ENCODE data around the gene CAPNS1. TPM values are rescaled to one million over a fixed set of nuclear protein-coding genes. Genes with fewer than 3 reads are reported as not detected.
"Not testable (repeated sequence)": the region's sequence is repeated elsewhere in the genome, so short reads cannot be mapped to it uniquely, and the experiment has no call there.

CAPNS1 gene
- total and polyA plus RNA-seq, 4 donors, result 488 to 543 (median 529) TPM

GRCh38 chr19:36120984-36121358 is 18.9 kb upstream of the CAPNS1 start:
- no peak for ATAC-seq (ENCODE audit: low FRiP score)
- intact Hi-C loops (cut with DNase I), result no loop called here
- H3K27ac ChIP-seq (ENCODE audit: low read depth in 1 of 2, low read length in 2 of 2), result no peak overlapping the region
- no peak for DNase-seq
- no peaks in the 10 kb centered on the region for H3K4me1 ChIP-seq (ENCODE audit: control insufficient read depth in 1 of 2, insufficient read depth in 2 of 2, low read length in 2 of 2)
- no peaks in the 10 kb centered on the region for H3K9me3 ChIP-seq (ENCODE audit: control insufficient read depth, low read length)
- peaks cover 2 to 4% of the 10 kb centered on the region in 2 donors for H3K36me3 ChIP-seq (ENCODE audit: control insufficient read depth in 1 of 2, insufficient read depth in 2 of 2, low read length in 1 of 2)
- H3K4me3 ChIP-seq (ENCODE audit: low read length in 2 of 2), result no peak overlapping the region
- no peaks in the 10 kb centered on the region for H3K27me3 ChIP-seq (ENCODE audit: control insufficient read depth in 1 of 2, insufficient read depth in 2 of 2, low read length in 1 of 2)
- 90 to 91% methylated on average over 16 to 18 of the region's 18 CpGs for WGBS, 2 donors

DNA sequence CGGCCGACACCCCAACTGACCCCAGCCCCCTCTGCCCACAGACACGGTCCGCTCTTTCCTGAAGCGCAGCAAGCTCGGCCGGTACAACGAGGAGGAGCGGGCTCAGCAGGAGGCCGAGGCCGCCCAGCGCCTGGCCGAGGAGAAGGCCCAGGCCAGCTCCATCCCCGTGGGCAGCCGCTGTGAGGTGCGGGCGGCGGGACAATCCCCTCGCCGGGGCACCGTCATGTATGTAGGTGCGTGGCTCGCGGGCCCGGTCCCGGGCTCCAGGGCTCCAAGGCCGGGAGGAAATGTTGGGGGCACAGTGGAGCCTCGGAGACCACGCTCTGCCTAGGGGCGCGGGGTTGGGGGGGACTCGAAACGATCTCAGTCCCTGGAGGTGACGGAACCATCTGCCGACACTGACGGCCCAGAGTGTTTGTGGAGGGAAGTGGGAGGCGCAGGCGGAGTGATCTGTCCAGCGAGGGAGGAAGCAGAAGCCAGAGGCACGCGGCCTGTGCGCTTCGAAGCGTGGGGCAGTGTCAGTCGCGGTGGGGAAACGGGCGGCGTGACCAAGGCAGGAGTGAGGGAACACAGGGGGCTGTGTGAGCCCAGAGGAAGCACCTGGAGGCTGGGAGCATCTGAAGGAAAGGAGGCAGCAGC is 18.3 kb upstream of the CAPNS1 start:
- Histone ChIP-seq H3K27ac (ENCODE audit: low read depth in 1 of 2, low read length in 2 of 2) (no peak overlapping the region), H3K27me3 (ENCODE audit: control insufficient read depth in 1 of 2, insufficient read depth in 2 of 2, low read length in 1 of 2) (no peaks in the 10 kb centered on the region), H3K36me3 (ENCODE audit: control insufficient read depth in 1 of 2, insufficient read depth in 2 of 2, low read length in 1 of 2) (peaks cover 2 to 4% of the 10 kb centered on the region in 2 donors), H3K4me1 (ENCODE audit: control insufficient read depth in 1 of 2, insufficient read depth in 2 of 2, low read length in 2 of 2) (no peaks in the 10 kb centered on the region), H3K9me3 (ENCODE audit: control insufficient read depth, low read length) (no peaks in the 10 kb centered on the region), H3K4me3 (ENCODE audit: low read length in 2 of 2) (no peak overlapping the region)
- ATAC-seq (ENCODE audit: low FRiP score), result no peak
- intact Hi-C loops (cut with DNase I), result no loop called here
- DNase-seq, result no peak
- WGBS, 2 donors, result 86 to 90% methylated on average over 41 to 49 of the region's 49 CpGs

GRCh38 chr19:36125557-36125956 is 14.3 kb upstream of the CAPNS1 start:
- 79 to 83% methylated on average over 9 of the region's 9 CpGs for WGBS, 2 donors
- no peak overlapping the region for H3K27ac ChIP-seq (ENCODE audit: low read depth in 1 of 2, low read length in 2 of 2)
- no peak overlapping the region for H3K4me3 ChIP-seq (ENCODE audit: low read length in 2 of 2)
- intact Hi-C loops (cut with DNase I), result no loop called here
- no peaks in the 10 kb centered on the region for H3K4me1 ChIP-seq (ENCODE audit: control insufficient read depth in 1 of 2, insufficient read depth in 2 of 2, low read length in 2 of 2)
- H3K9me3 ChIP-seq (ENCODE audit: control insufficient read depth, low read length), result no peaks in the 10 kb centered on the region
- peaks cover 2 to 4% of the 10 kb centered on the region in 2 donors for H3K36me3 ChIP-seq (ENCODE audit: control insufficient read depth in 1 of 2, insufficient read depth in 2 of 2, low read length in 1 of 2)
- no peak for ATAC-seq (ENCODE audit: low FRiP score)
- no peak for DNase-seq
- H3K27me3 ChIP-seq (ENCODE audit: control insufficient read depth in 1 of 2, insufficient read depth in 2 of 2, low read length in 1 of 2), result no peaks in the 10 kb centered on the region

GRCh38 chr19:36128392-36128736 is 11.5 kb upstream of the CAPNS1 start:
- intact Hi-C loops (cut with DNase I), result loop anchor here in 1 of 2 donors (2.0 kb wide), 1 partner anchor 24 kb away; the partner anchor contains the start of gene COX7A1
- H3K4me3 ChIP-seq (ENCODE audit: low read length in 2 of 2), result no peak overlapping the region
- H3K4me1 ChIP-seq (ENCODE audit: control insufficient read depth in 1 of 2, insufficient read depth in 2 of 2, low read length in 2 of 2), result no peaks in the 10 kb centered on the region
- no peaks in the 10 kb centered on the region for H3K27me3 ChIP-seq (ENCODE audit: control insufficient read depth in 1 of 2, insufficient read depth in 2 of 2, low read length in 1 of 2)
- H3K9me3 ChIP-seq (ENCODE audit: control insufficient read depth, low read length), result no peaks in the 10 kb centered on the region
- peaks cover 0 to 4% of the 10 kb centered on the region in 2 donors for H3K36me3 ChIP-seq (ENCODE audit: control insufficient read depth in 1 of 2, insufficient read depth in 2 of 2, low read length in 1 of 2)
- no peak for ATAC-seq (ENCODE audit: low FRiP score)
- no peak for DNase-seq
- 5 to 12% methylated on average over 10 of the region's 10 CpGs for WGBS, 2 donors
- peak overlapping the region; percentile 52 to 78 for H3K27ac ChIP-seq (ENCODE audit: low read depth in 1 of 2, low read length in 2 of 2)

DNA sequence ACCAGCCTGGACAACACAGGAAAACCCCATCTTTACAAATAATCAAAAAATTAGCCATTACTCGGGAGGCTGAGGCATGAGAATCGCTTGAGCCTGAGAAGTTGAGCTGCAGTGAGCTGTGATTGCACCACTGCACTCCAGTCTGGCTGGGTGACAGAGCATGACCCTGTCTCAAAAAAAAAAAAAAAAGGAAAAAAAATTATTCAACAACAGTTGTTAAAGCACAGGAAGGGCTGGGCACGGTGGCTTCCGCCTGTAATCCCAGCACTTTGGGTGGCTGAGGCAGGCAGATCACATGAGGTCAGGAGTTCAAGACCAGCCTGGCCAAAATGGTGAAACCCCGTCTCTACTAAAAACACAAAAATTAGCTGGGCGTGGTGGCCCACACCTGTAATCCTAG is 8.6 kb upstream of the CAPNS1 start:
- intact Hi-C loops (cut with DNase I); H3K36me3 ChIP-seq (ENCODE audit: control insufficient read depth in 1 of 2, insufficient read depth in 2 of 2, low read length in 1 of 2); ATAC-seq (ENCODE audit: low FRiP score); H3K4me3 ChIP-seq (ENCODE audit: low read length in 2 of 2); DNase-seq; H3K4me1 ChIP-seq (ENCODE audit: control insufficient read depth in 1 of 2, insufficient read depth in 2 of 2, low read length in 2 of 2); H3K9me3 ChIP-seq (ENCODE audit: control insufficient read depth, low read length); H3K27ac ChIP-seq (ENCODE audit: low read depth in 1 of 2, low read length in 2 of 2); H3K27me3 ChIP-seq (ENCODE audit: control insufficient read depth in 1 of 2, insufficient read depth in 2 of 2, low read length in 1 of 2): not testable (repeated sequence)
- WGBS, 2 donors, result 78 to 79% methylated on average over 6 of the region's 6 CpGs

GRCh38 chr19:36134867-36135266 is 5.0 kb upstream of the CAPNS1 start:
- WGBS, 2 donors, result 94 to 95% methylated on average over 4 of the region's 4 CpGs
- H3K9me3 ChIP-seq (ENCODE audit: control insufficient read depth, low read length); H3K27ac ChIP-seq (ENCODE audit: low read depth in 1 of 2, low read length in 2 of 2); H3K27me3 ChIP-seq (ENCODE audit: control insufficient read depth in 1 of 2, insufficient read depth in 2 of 2, low read length in 1 of 2); H3K4me1 ChIP-seq (ENCODE audit: control insufficient read depth in 1 of 2, insufficient read depth in 2 of 2, low read length in 2 of 2); intact Hi-C loops (cut with DNase I); H3K36me3 ChIP-seq (ENCODE audit: control insufficient read depth in 1 of 2, insufficient read depth in 2 of 2, low read length in 1 of 2); H3K4me3 ChIP-seq (ENCODE audit: low read length in 2 of 2); ATAC-seq (ENCODE audit: low FRiP score); DNase-seq: not testable (repeated sequence)

DNA sequence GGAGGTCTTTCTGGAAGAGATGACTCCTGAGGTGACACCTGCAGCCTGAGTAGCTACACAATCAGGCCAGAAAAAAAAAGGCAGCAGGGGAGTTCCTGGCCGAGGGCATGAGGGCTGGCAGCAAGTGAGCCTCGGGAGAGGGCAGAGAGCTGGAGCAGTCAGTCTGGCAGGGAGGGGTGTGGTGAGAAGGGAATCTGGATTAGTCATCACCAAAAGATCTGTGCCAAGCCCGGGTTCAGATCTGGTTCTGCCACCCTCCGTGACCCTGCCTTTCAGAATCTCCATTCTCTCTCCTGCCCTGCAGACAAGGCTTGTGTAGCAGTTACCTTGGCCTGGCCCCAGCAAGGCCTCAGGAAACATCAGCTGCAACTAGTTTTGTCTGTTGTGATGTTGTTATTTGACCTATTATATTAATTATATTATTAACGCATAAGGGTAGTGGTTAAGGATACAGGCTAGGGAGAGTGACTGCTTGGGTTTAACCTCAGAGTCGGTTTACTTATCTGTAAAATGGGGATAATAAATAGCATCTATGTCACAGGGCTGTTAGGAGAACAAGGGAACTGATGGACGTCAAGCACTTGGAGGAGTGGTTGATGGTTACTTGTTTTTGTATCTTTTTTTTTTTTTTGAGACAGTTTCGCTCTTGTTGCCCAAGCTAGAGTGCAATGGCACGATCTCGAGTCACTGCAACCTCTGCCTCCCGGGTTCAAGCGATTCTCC is 2.7 kb upstream of the CAPNS1 start:
- Histone ChIP-seq H3K27ac (ENCODE audit: low read depth in 1 of 2, low read length in 2 of 2) (peak overlapping the region in 1 of 2 donors; percentile 95), H3K27me3 (ENCODE audit: control insufficient read depth in 1 of 2, insufficient read depth in 2 of 2, low read length in 1 of 2) (no peaks in the 10 kb centered on the region), H3K4me1 (ENCODE audit: control insufficient read depth in 1 of 2, insufficient read depth in 2 of 2, low read length in 2 of 2) (no peaks in the 10 kb centered on the region), H3K4me3 (ENCODE audit: low read length in 2 of 2) (no peak overlapping the region), H3K36me3 (ENCODE audit: control insufficient read depth in 1 of 2, insufficient read depth in 2 of 2, low read length in 1 of 2) (no peaks in the 10 kb centered on the region), H3K9me3 (ENCODE audit: control insufficient read depth, low read length) (no peaks in the 10 kb centered on the region)
- intact Hi-C loops (cut with DNase I), result no loop called here
- peak; percentile 81 to 83 for DNase-seq
- 41 to 43% methylated on average over 12 of the region's 12 CpGs for WGBS, 2 donors
- peak; percentile 47 for ATAC-seq (ENCODE audit: low FRiP score)

GRCh38 chr19:36139120-36139472 is 770 bp upstream of the CAPNS1 start:
- H3K4me1 ChIP-seq (ENCODE audit: control insufficient read depth in 1 of 2, insufficient read depth in 2 of 2, low read length in 2 of 2), result no peaks in the 10 kb centered on the region
- intact Hi-C loops (cut with DNase I), result no loop called here
- H3K4me3 ChIP-seq (ENCODE audit: low read length in 2 of 2), result peak overlapping the region in 1 of 2 donors; percentile 38
- H3K27me3 ChIP-seq (ENCODE audit: control insufficient read depth in 1 of 2, insufficient read depth in 2 of 2, low read length in 1 of 2), result no peaks in the 10 kb centered on the region
- DNase-seq (no peak), ATAC-seq (ENCODE audit: low FRiP score) (no peak)
- H3K36me3 ChIP-seq (ENCODE audit: control insufficient read depth in 1 of 2, insufficient read depth in 2 of 2, low read length in 1 of 2), result peaks cover 0 to 8% of the 10 kb centered on the region in 2 donors
- no peaks in the 10 kb centered on the region for H3K9me3 ChIP-seq (ENCODE audit: control insufficient read depth, low read length)
- H3K27ac ChIP-seq (ENCODE audit: low read depth in 1 of 2, low read length in 2 of 2), result peak overlapping the region in 1 of 2 donors; percentile 83
- WGBS, 2 donors, result 18 to 23% methylated on average over 7 of the region's 7 CpGs
